Activated CD4-positive, alpha-beta memory T cell treated with anti-CD3 and anti-CD28 coated beads for 36 hours (primary cell): ENCODE measurements around the gene OR8J1. TPM values are rescaled to one million over a fixed set of nuclear protein-coding genes. Genes with fewer than 3 reads are reported as not detected.
"Not testable (repeated sequence)": the region's sequence is repeated elsewhere in the genome, so short reads cannot be mapped to it uniquely, and the experiment has no call there.

Experiments
- CTCF ChIA-PET: fragments of 350-600 bp; sonication (Branson Sonifier 250); formaldehyde crosslinking; loops from one replicate; lab custom pipeline; 2021; ENCODE audit warnings: antibody characterized with exemption, inconsistent platforms; lab: Charles Lee
- POLR2A ChIA-PET: fragments of 350-600 bp; sonication (Branson Sonifier 250); formaldehyde crosslinking; loops from one replicate; lab custom pipeline; 2021; ENCODE audit warnings: antibody characterized with exemption; lab: Charles Lee
- DNase-seq: peaks from one replicate; pipeline ENCODE4 v3.0.0-alpha.2; 2020
- H3K27ac Mint-ChIP-seq: one replicate; pipeline ENCODE4 v1.8.0; 2021; ENCODE audit warnings: mixed read lengths
- H3K27me3 Mint-ChIP-seq: one replicate; pipeline ENCODE4 v1.8.0; 2021; ENCODE audit warnings: mixed read lengths
- H3K36me3 Mint-ChIP-seq: one replicate; pipeline ENCODE4 v1.8.0; 2021; ENCODE audit warnings: mixed read lengths
- H3K4me1 Mint-ChIP-seq: one replicate; pipeline ENCODE4 v1.8.0; 2021; ENCODE audit warnings: low read depth, mixed read lengths
- H3K4me3 Mint-ChIP-seq: one replicate; pipeline ENCODE4 v1.8.0; 2021; ENCODE audit warnings: mild to moderate bottlenecking, mixed read lengths
- H3K9me3 Mint-ChIP-seq: one replicate; pipeline ENCODE4 v1.8.0; 2021; ENCODE audit warnings: mixed read lengths
- intact Hi-C: fragments of 100-400 bp; cut with micrococcal nuclease; formaldehyde crosslinking; loops from one replicate; pipeline ENCODE4 v1.15.1; 2023
- total RNA-seq, 2 experiments: library from RNA; stranded (reverse); gene quantifications; one replicate each; pipeline ENCODE4 v1.2.3, GENCODE V29; 2021

Gene OR8J1, protein sequence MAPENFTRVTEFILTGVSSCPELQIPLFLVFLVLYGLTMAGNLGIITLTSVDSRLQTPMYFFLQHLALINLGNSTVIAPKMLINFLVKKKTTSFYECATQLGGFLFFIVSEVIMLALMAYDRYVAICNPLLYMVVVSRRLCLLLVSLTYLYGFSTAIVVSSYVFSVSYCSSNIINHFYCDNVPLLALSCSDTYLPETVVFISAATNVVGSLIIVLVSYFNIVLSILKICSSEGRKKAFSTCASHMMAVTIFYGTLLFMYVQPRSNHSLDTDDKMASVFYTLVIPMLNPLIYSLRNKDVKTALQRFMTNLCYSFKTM
- total RNA-seq: not detected

GRCh38 chr11:56353991-56354390 is at the start of gene OR8J1:
OR8J1 (plus strand) TSS chr11:56354291; CDS start chr11:56360247, 5,956 bp downstream.
- intact Hi-C loops: no loop called here
- no peaks in the 10 kb centered on the region for H3K4me1 Mint-ChIP-seq
- H3K36me3 Mint-ChIP-seq: no peaks in the 10 kb centered on the region
- H3K27me3 Mint-ChIP-seq: no peaks in the 10 kb centered on the region
- peaks cover 6% of the 10 kb centered on the region for H3K9me3 Mint-ChIP-seq
- DNase-seq: no peak
- H3K4me3 Mint-ChIP-seq: no peak within 1 kb of the TSS
- H3K27ac Mint-ChIP-seq: no peak within 1 kb of the TSS
- CTCF ChIA-PET: no interaction called here
- POLR2A ChIA-PET: no interaction called here

DNA sequence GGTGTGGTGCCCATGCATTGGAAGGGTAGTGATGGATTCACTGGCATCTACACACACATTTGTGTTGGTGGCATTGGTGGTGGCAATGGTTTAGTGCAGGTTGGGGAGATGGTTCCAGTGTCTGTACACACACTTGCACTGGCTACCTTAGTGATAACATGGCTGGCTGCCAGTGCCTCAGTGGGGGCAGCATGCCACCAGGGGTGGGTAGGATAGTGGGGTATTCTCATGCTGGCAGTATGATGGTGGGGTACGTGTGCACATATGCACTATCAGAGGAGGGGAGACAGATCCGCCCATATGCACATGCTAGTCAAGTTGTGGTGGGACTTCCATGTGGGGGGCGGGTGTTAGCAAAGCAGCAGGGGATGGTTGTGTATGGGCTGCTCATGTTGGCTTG is 46.3 kb upstream of the OR8J1 start:
- Mint-ChIP-seq H3K4me3 (no peak overlapping the region), H3K27me3 (no peaks in the 10 kb centered on the region), H3K27ac (no peak overlapping the region), H3K4me1 (no peaks in the 10 kb centered on the region), H3K36me3 (no peaks in the 10 kb centered on the region), H3K9me3 (peaks cover 41% of the 10 kb centered on the region)
- intact Hi-C loops: no loop called here
- ChIA-PET POLR2A (no interaction called here), CTCF (no interaction called here)
- no peak for DNase-seq

DNA sequence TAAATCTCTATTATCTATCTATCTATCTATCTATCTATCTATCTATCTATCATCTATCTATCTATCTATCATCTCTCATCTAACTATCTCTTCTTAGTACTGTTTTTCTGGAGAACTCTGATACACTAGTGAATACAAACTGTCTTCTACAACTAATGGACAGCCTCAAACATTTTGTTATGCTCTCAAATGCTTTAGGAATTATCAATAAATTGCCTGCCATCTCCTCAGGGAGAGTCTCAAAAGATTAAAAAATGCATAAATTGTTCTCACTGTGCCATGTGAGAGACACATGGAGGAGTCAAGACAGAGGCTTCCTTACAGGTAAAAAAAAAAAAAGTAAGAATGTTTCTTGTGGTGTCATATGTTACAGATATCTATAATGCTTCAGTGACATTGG is 39.2 kb upstream of the OR8J1 start, which contains the start of gene OR8K3:
TSS of gene OR8K3 (plus strand) at position 301 of the 400 bp plus-strand sequence. CDS start 3,163 bp downstream, outside the sequence.
- intact Hi-C loops: no loop called here
- no peak within 1 kb of the TSS for H3K4me3 Mint-ChIP-seq
- no peaks in the 10 kb centered on the region for H3K36me3 Mint-ChIP-seq
- no peaks in the 10 kb centered on the region for H3K27me3 Mint-ChIP-seq
- H3K27ac Mint-ChIP-seq: no peak within 1 kb of the TSS
- POLR2A ChIA-PET: no interaction called here
- CTCF ChIA-PET: no interaction called here
- no peak for DNase-seq
- no peaks in the 10 kb centered on the region for H3K4me1 Mint-ChIP-seq
- H3K9me3 Mint-ChIP-seq: peaks cover 8% of the 10 kb centered on the region

GRCh38 chr11:56331861-56332491 is 22.1 kb upstream of the OR8J1 start:
- no peak for DNase-seq
- H3K4me3 Mint-ChIP-seq: no peak overlapping the region
- intact Hi-C loops: no loop called here
- peaks cover 10% of the 10 kb centered on the region for H3K9me3 Mint-ChIP-seq
- no peaks in the 10 kb centered on the region for H3K27me3 Mint-ChIP-seq
- no peak overlapping the region for H3K27ac Mint-ChIP-seq
- POLR2A ChIA-PET: no interaction called here
- CTCF ChIA-PET: no interaction called here
- no peaks in the 10 kb centered on the region for H3K36me3 Mint-ChIP-seq
- H3K4me1 Mint-ChIP-seq: no peaks in the 10 kb centered on the region

DNA sequence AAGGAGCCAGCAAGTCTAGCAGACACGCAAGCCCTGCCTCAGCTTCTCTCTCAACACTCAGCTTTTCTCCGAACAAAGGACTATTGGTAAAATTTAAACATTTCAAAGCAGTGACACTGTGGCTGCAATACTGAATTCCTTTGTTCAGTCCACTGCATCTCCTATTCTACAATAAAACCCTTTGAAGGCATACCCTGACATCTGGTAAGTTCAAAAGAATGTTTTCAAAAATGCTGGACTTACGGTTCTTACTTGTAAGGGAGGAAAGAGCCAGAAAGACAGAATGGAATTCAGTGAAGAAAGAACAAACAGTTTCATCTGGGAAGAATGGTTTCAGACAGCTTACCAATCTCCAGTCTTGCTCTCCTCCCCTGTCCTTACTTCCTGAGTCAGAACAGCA is 20.9 kb upstream of the OR8J1 start:
- ChIA-PET POLR2A (no interaction called here), CTCF (no interaction called here)
- Mint-ChIP-seq H3K4me3 (no peak overlapping the region), H3K27ac (no peak overlapping the region), H3K36me3 (no peaks in the 10 kb centered on the region), H3K27me3 (no peaks in the 10 kb centered on the region), H3K4me1 (no peaks in the 10 kb centered on the region), H3K9me3 (peaks cover 15% of the 10 kb centered on the region)
- intact Hi-C loops: no loop called here
- DNase-seq: no peak

GRCh38 chr11:56340289-56340688 is 13.8 kb upstream of the OR8J1 start:
- POLR2A ChIA-PET: no interaction called here
- Mint-ChIP-seq H3K9me3 (peaks cover 29% of the 10 kb centered on the region), H3K27me3 (no peaks in the 10 kb centered on the region), H3K4me1 (no peaks in the 10 kb centered on the region), H3K4me3 (no peak overlapping the region), H3K27ac (no peak overlapping the region), H3K36me3 (no peaks in the 10 kb centered on the region)
- no peak for DNase-seq
- CTCF ChIA-PET: no interaction called here
- intact Hi-C loops: no loop called here

GRCh38 chr11:56345739-56346138 is 8.4 kb upstream of the OR8J1 start, which contains the start of gene OR8K1:
OR8K1 (plus strand) TSS chr11:56346039; CDS start chr11:56346039, 0 bp downstream.
- CTCF ChIA-PET: no interaction called here
- Mint-ChIP-seq H3K9me3 (peaks cover 19% of the 10 kb centered on the region), H3K4me3 (no peak within 1 kb of the TSS), H3K27ac (no peak within 1 kb of the TSS), H3K4me1 (no peaks in the 10 kb centered on the region), H3K27me3 (no peaks in the 10 kb centered on the region), H3K36me3 (no peaks in the 10 kb centered on the region)
- intact Hi-C loops: no loop called here
- POLR2A ChIA-PET: no interaction called here
- no peak for DNase-seq

DNA sequence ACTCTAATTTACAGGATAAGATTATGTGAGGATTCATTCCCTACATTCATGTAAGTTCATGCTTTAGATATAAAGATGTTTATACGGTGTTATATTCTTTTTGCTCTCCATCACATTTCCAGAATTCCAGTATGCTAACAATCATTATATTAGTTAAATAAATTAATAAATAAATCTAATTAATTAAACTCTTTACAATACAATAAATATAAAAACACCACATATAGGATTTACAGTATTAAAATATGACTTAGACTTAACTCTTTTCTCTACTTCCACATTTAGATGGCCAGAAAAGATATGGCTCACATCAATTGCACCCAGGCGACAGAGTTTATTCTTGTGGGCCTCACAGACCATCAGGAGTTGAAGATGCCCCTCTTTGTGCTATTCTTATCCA is 21.2 kb downstream of the OR8J1 start, which contains the start of gene OR8U1:
TSS of gene OR8U1 (plus strand) at position 301 of the 400 bp plus-strand sequence. CDS start at position 301, 0 bp downstream.
- Mint-ChIP-seq H3K36me3 (no peaks in the 10 kb centered on the region), H3K27me3 (no peaks in the 10 kb centered on the region)
- CTCF ChIA-PET: no interaction called here

GRCh38 chr11:56380120-56380519 is 26.0 kb downstream of the OR8J1 start:
- intact Hi-C loops: no loop called here
- no peak overlapping the region for H3K4me3 Mint-ChIP-seq
- no peak for DNase-seq
- CTCF ChIA-PET: no interaction called here
- no peak overlapping the region for H3K27ac Mint-ChIP-seq
- POLR2A ChIA-PET: no interaction called here
- H3K9me3 Mint-ChIP-seq: peaks cover 13% of the 10 kb centered on the region
- H3K27me3 Mint-ChIP-seq: no peaks in the 10 kb centered on the region
- H3K4me1 Mint-ChIP-seq: no peaks in the 10 kb centered on the region
- no peaks in the 10 kb centered on the region for H3K36me3 Mint-ChIP-seq

More for the DNA sequence above, 21.2 kb downstream of the OR8J1 start, which contains the start of gene OR8U1:
- no peak within 1 kb of the TSS for H3K4me3 Mint-ChIP-seq
- POLR2A ChIA-PET: no interaction called here
- no peak within 1 kb of the TSS for H3K27ac Mint-ChIP-seq
- H3K9me3 Mint-ChIP-seq: peaks cover 13% of the 10 kb centered on the region
- intact Hi-C loops: no loop called here
- DNase-seq: no peak
- H3K4me1 Mint-ChIP-seq: no peaks in the 10 kb centered on the region

DNA sequence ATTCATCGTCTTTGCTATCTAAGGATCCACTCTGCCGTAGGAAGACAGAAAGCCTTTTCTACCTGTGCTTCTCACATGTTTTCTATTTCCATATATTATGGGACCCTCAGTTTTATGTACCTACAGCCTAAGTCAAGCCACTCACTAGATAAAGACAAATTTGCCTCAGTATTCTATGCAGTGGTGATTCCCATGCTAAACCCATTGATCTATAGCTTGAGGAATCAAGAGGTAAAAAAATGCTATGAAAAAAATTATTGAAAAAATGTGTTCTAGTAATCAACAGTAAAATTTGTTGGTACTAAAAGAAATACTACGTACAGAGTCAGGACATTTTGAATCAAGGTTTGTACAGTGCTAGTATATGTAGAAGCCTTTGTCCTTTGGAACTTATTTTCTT is 40.3 kb downstream of the OR8J1 start:
- H3K4me3 Mint-ChIP-seq: no peak overlapping the region
- peaks cover 26% of the 10 kb centered on the region for H3K9me3 Mint-ChIP-seq
- H3K4me1 Mint-ChIP-seq: no peaks in the 10 kb centered on the region
- intact Hi-C loops: no loop called here
- H3K36me3 Mint-ChIP-seq: no peaks in the 10 kb centered on the region
- POLR2A ChIA-PET: no interaction called here
- no peak for DNase-seq
- CTCF ChIA-PET: no interaction called here
- H3K27ac Mint-ChIP-seq: no peak overlapping the region
- H3K27me3 Mint-ChIP-seq: no peaks in the 10 kb centered on the region

- H3K27ac Mint-ChIP-seq: no peak overlapping the region
- no peaks in the 10 kb centered on the region for H3K4me1 Mint-ChIP-seq
- H3K9me3 Mint-ChIP-seq: peaks cover 27% of the 10 kb centered on the region
- H3K4me3 Mint-ChIP-seq: no peak overlapping the region
- H3K27me3 Mint-ChIP-seq: no peaks in the 10 kb centered on the region
- ChIA-PET POLR2A (no interaction called here), CTCF (no interaction called here)
- H3K36me3 Mint-ChIP-seq: no peaks in the 10 kb centered on the region
- intact Hi-C loops: no loop called here
- DNase-seq: no peak
Measured at GRCh38 chr11:56396047-56396446, 42.0 kb downstream of the OR8J1 start.

GRCh38 chr11:56401858-56402461 is 47.9 kb downstream of the OR8J1 start:
- H3K9me3 Mint-ChIP-seq: peaks cover 22% of the 10 kb centered on the region
- H3K36me3 Mint-ChIP-seq, DNase-seq, H3K27me3 Mint-ChIP-seq, H3K4me1 Mint-ChIP-seq, H3K4me3 Mint-ChIP-seq, intact Hi-C loops, POLR2A ChIA-PET, CTCF ChIA-PET, H3K27ac Mint-ChIP-seq: not testable (repeated sequence)
